ENCODE results near the gene PHF21B.
"Not testable (repeated sequence)": the region's sequence is repeated elsewhere in the genome, so short reads cannot be mapped to it uniquely, and the experiment has no call there.

PHF21B gene

GRCh38 chr22:44855855-44856254, 153.9 kb downstream of the PHF21B start:
- TF ChIP-seq ZNF274 (IDR thresholded peaks at IDR 0.05; ENCODE audit: low read depth, low read length), result no peak
- no peak overlapping the region for H3K4me3 ChIP-seq (ENCODE audit: low read length)

GRCh38 chr22:44854641-44855040, 155.2 kb downstream of the PHF21B start:
- not testable (repeated sequence) for H3K4me3 ChIP-seq (ENCODE audit: low read length)

- TF ChIP-seq ZNF274 (IDR thresholded peaks at IDR 0.05; ENCODE audit: low read depth, low read length), result no peak
- H3K4me3 ChIP-seq (ENCODE audit: low read length), result no peak overlapping the region
Measured at GRCh38 chr22:44850946-44851345, 158.9 kb downstream of the PHF21B start.

GRCh38 chr22:44848791-44849420, 160.9 kb downstream of the PHF21B start:
- no peak overlapping the region for H3K4me3 ChIP-seq (ENCODE audit: low read length)
- no peak for TF ChIP-seq ZNF274 (IDR thresholded peaks at IDR 0.05; ENCODE audit: low read depth, low read length)

GRCh38 chr22:44848296-44848741, 161.5 kb downstream of the PHF21B start:
- TF ChIP-seq ZNF274 (IDR thresholded peaks at IDR 0.05; ENCODE audit: low read depth, low read length), result no peak
- H3K4me3 ChIP-seq (ENCODE audit: low read length), result no peak overlapping the region

- no peak overlapping the region for H3K4me3 ChIP-seq (ENCODE audit: low read length)
Measured at GRCh38 chr22:44847892-44848291, 161.9 kb downstream of the PHF21B start.

GRCh38 chr22:44847380-44847779, 162.4 kb downstream of the PHF21B start:
- TF ChIP-seq ZNF274 (IDR thresholded peaks at IDR 0.05; ENCODE audit: low read depth, low read length), result no peak
- no peak overlapping the region for H3K4me3 ChIP-seq (ENCODE audit: low read length)

More at GRCh38 chr22:44847892-44848291, 161.9 kb downstream of the PHF21B start:
- TF ChIP-seq ZNF274 (IDR thresholded peaks at IDR 0.05; ENCODE audit: low read depth, low read length), result no peak

GRCh38 chr22:44846726-44847275, 163.0 kb downstream of the PHF21B start:
- no peak overlapping the region for H3K4me3 ChIP-seq (ENCODE audit: low read length)
- no peak for TF ChIP-seq ZNF274 (IDR thresholded peaks at IDR 0.05; ENCODE audit: low read depth, low read length)

GRCh38 chr22:44845796-44846720, 163.7 kb downstream of the PHF21B start:
- H3K4me3 ChIP-seq (ENCODE audit: low read length), result no peak overlapping the region
- TF ChIP-seq ZNF274 (IDR thresholded peaks at IDR 0.05; ENCODE audit: low read depth, low read length), result no peak

- TF ChIP-seq ZNF274 (IDR thresholded peaks at IDR 0.05; ENCODE audit: low read depth, low read length), result no peak
- H3K4me3 ChIP-seq (ENCODE audit: low read length), result no peak overlapping the region
Measured at GRCh38 chr22:44845191-44845590, 164.6 kb downstream of the PHF21B start.

GRCh38 chr22:44842417-44842816, 167.4 kb downstream of the PHF21B start:
- no peak overlapping the region for H3K4me3 ChIP-seq (ENCODE audit: low read length)
- TF ChIP-seq ZNF274 (IDR thresholded peaks at IDR 0.05; ENCODE audit: low read depth, low read length), result no peak

GRCh38 chr22:44840611-44841322, 169.0 kb downstream of the PHF21B start:
- no peak overlapping the region for H3K4me3 ChIP-seq (ENCODE audit: low read length)
- TF ChIP-seq ZNF274 (IDR thresholded peaks at IDR 0.05; ENCODE audit: low read depth, low read length), result no peak

- no peak for TF ChIP-seq ZNF274 (IDR thresholded peaks at IDR 0.05; ENCODE audit: low read depth, low read length)
- H3K4me3 ChIP-seq (ENCODE audit: low read length), result no peak overlapping the region
Measured at GRCh38 chr22:44839721-44840120, 170.1 kb downstream of the PHF21B start.

- no peak overlapping the region for H3K4me3 ChIP-seq (ENCODE audit: low read length)
- TF ChIP-seq ZNF274 (IDR thresholded peaks at IDR 0.05; ENCODE audit: low read depth, low read length), result no peak
Measured at GRCh38 chr22:44839061-44839460, 170.7 kb downstream of the PHF21B start.
